Stomach (tissue), 4 donors: ENCODE measurements around the gene ATP2B2.

Experiments used
- CTCF ChIP-seq, 7 experiments: fragments of 450-650 bp in 4 of 7; fragments of 200-600 bp in 3 of 7; sonication (generic) in 3 of 7; IDR thresholded peaks; one replicate each; pipeline ENCODE4 v1.5.1; 2016 to 2019; ENCODE audit warnings: antibody characterized with exemption in 7 of 7, control low read depth in 2 of 7, mild to moderate bottlenecking in 1 of 7
- EP300 ChIP-seq: sonication (generic); formaldehyde crosslinking; IDR thresholded peaks from one replicate; pipeline ENCODE4 v1.6.1; 2017; ENCODE audit warnings: antibody characterized with exemption
- POLR2A ChIP-seq, 4 donors: fragments of 450-650 bp; IDR thresholded peaks; one replicate each; pipeline ENCODE4 v1.6.1; 2016; ENCODE audit warnings: antibody characterized with exemption in 4 of 4, control low read depth in 2 of 4, mild to moderate bottlenecking in 1 of 4, moderate library complexity in 1 of 4

- TF ChIP-seq CTCF (IDR thresholded peaks at IDR 0.05) (no peak), POLR2A (IDR thresholded peaks at IDR 0.05) (no peak), EP300 (no peak)
These were observed 94.9 kb downstream of the ATP2B2 start for GRCh38 chr3:10410383-10411002.
